Lower leg skin (tissue), 3 donors: ENCODE measurements around the gene SART1.

ENCODE experiments used
- CTCF ChIP-seq, 3 donors: fragments of 450-650 bp; IDR thresholded peaks; one replicate each; pipeline ENCODE4 v1.5.1; 2016; ENCODE audit warnings: antibody characterized with exemption in 3 of 3, mild to moderate bottlenecking in 3 of 3, moderate library complexity in 2 of 3
- POLR2A ChIP-seq, 2 donors: fragments of 450-650 bp; IDR thresholded peaks; one replicate each; pipeline ENCODE4 v1.6.1; 2016 to 2017; ENCODE audit warnings: antibody characterized with exemption in 2 of 2, mild to moderate bottlenecking in 1 of 2, moderate library complexity in 1 of 2

GRCh38 chr11:66012946-66013761 is 51.6 kb downstream of the SART1 start:
- TF ChIP-seq CTCF (IDR thresholded peaks at IDR 0.05) (no peak), POLR2A (IDR thresholded peaks at IDR 0.05) (no peak)
